Fibroblast of lung (primary cell): ENCODE measurements around the gene ARFIP2. TPM values are rescaled to one million over a fixed set of nuclear protein-coding genes. Genes with fewer than 3 reads are reported as not detected.

ENCODE experiments used
- DNase-seq, 2 donors: peaks; one replicate each; pipeline versions ENCODE4 v3.0.0 to v3.0.0-alpha.2; 2010; ENCODE audit warnings: low read depth in 2 of 2
- H2AFZ ChIP-seq: 2 replicates; pipeline ENCODE4 v1.5.1; 2012; ENCODE audit warnings: low read length, control low read depth, inconsistent platforms
- H3K27ac ChIP-seq: 2 replicates; pipeline ENCODE4 v1.5.1; 2011; ENCODE audit warnings: low read length, control low read depth; ENCODE audit not compliant: insufficient read depth
- H3K27me3 ChIP-seq: 2 replicates; pipeline ENCODE4 v1.5.1; 2011; ENCODE audit warnings: mild to moderate bottlenecking, low read length; ENCODE audit not compliant: control insufficient read depth, insufficient read depth
- H3K36me3 ChIP-seq: 2 replicates; pipeline ENCODE4 v1.5.1; 2011; ENCODE audit warnings: low read length; ENCODE audit not compliant: control insufficient read depth, insufficient read depth
- H3K4me1 ChIP-seq: 2 replicates; pipeline ENCODE4 v1.5.1; 2011; ENCODE audit warnings: low read length; ENCODE audit not compliant: control insufficient read depth, insufficient read depth; ENCODE audit errors: extremely low read depth
- H3K4me2 ChIP-seq: 2 replicates; pipeline ENCODE4 v1.5.1; 2011; ENCODE audit warnings: low read length, control low read depth; ENCODE audit not compliant: insufficient read depth; ENCODE audit errors: extremely low read depth
- H3K4me3 ChIP-seq, 4 experiments: fragments of 200-600 bp in 1 of 4; sonication (generic) in 1 of 4; replicated peaks in 1 of 4; 2 replicates each; pipeline ENCODE4 v1.5.1; 2011 to 2016; ENCODE audit warnings: low read length in 4 of 4, low read depth in 3 of 4, mild to moderate bottlenecking in 3 of 4, control low read depth in 2 of 4, inconsistent platforms in 1 of 4, mixed read lengths in 1 of 4; ENCODE audit not compliant: insufficient read depth in 1 of 4; ENCODE audit errors: control extremely low read depth in 1 of 4
- H3K79me2 ChIP-seq: 2 replicates; pipeline ENCODE4 v1.5.1; 2012; ENCODE audit warnings: mild to moderate bottlenecking, low read length, inconsistent platforms; ENCODE audit not compliant: control insufficient read depth, insufficient read depth
- H3K9ac ChIP-seq: 2 replicates; pipeline ENCODE4 v1.5.1; 2011; ENCODE audit warnings: mild to moderate bottlenecking, low read length, control low read depth; ENCODE audit not compliant: insufficient read depth
- H3K9me3 ChIP-seq: 2 replicates; pipeline ENCODE4 v1.5.1; 2012; ENCODE audit warnings: low read depth, low read length; ENCODE audit not compliant: control insufficient read depth, insufficient read depth
- H4K20me1 ChIP-seq: 2 replicates; pipeline ENCODE4 v1.5.1; 2011; ENCODE audit warnings: low read length; ENCODE audit not compliant: control insufficient read depth, insufficient read depth; ENCODE audit errors: extremely low read depth
- EZH2 ChIP-seq: IDR thresholded peaks from 2 replicates; pipeline ENCODE4 v1.5.1; 2012; ENCODE audit warnings: low read length, control low read depth, mild to moderate bottlenecking; ENCODE audit errors: missing control alignments
- polyA plus RNA-seq, 2 donors: library from polyadenylated mRNA; depleted of rRNA in 1 of 2; stranded (reverse) in 1 of 2; unstranded in 1 of 2; fragments of >200 nt; gene quantifications; 2 replicates each; pipeline ENCODE4 v1.2.1, GENCODE V29; 2011 to 2012; ENCODE audit warnings: missing spikeins in 1 of 2
- total RNA-seq: library from RNA; depleted of rRNA; stranded (reverse); fragments of >200 nt; gene quantifications from 2 replicates; pipeline ENCODE4 v1.2.1, GENCODE V29; 2014
- TF ChIP-seq, protein P1 (sequence below), 2 donors: IDR thresholded peaks in 1 of 2; conservative IDR thresholded peaks in 1 of 2; 1 replicate in 1 of 2; 2 replicates in 1 of 2; pipeline ENCODE4 v1.5.1; 2011 to 2012; ENCODE audit warnings: low read length in 2 of 2, control low read depth in 1 of 2, inconsistent platforms in 1 of 2, low read depth in 1 of 2, mild to moderate bottlenecking in 1 of 2

ARFIP2 gene
- total and polyA plus RNA-seq, 2 donors (not counting 1 experiment from before 2014, with no cell fraction given) = 47.6 to 75.5 TPM

DNA sequence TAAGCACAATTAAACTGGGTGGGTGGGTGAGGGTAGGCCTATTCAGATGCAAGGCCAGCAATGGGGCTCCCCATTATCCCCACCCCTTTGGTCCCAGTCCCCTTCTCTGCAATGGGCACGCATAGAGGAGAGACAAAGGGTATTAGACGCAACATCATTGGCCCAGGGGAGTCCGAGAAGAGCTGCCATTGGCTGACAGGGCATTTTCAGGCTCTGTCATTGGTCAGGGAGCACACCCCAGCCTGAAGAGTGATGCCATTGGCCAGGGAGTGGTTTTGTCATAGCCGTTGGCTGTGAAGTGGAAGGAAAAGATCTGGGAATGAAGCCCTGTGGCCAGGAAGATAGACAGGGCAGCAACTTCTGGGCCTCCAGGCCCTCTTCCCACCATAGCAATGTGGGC, 4.6 kb downstream of the ARFIP2 start:
- H3K9ac ChIP-seq = no peak overlapping the region
- no peak for TF ChIP-seq EZH2
- TF ChIP-seq, protein P1, sequence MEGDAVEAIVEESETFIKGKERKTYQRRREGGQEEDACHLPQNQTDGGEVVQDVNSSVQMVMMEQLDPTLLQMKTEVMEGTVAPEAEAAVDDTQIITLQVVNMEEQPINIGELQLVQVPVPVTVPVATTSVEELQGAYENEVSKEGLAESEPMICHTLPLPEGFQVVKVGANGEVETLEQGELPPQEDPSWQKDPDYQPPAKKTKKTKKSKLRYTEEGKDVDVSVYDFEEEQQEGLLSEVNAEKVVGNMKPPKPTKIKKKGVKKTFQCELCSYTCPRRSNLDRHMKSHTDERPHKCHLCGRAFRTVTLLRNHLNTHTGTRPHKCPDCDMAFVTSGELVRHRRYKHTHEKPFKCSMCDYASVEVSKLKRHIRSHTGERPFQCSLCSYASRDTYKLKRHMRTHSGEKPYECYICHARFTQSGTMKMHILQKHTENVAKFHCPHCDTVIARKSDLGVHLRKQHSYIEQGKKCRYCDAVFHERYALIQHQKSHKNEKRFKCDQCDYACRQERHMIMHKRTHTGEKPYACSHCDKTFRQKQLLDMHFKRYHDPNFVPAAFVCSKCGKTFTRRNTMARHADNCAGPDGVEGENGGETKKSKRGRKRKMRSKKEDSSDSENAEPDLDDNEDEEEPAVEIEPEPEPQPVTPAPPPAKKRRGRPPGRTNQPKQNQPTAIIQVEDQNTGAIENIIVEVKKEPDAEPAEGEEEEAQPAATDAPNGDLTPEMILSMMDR (conservative IDR thresholded peaks at IDR 0.05 in 1 of 2, IDR thresholded peaks at IDR 0.05 in 1 of 2; ENCODE audit: low read depth in 1 of 2, low read length in 2 of 2) = no peak
- no peaks in the 10 kb centered on the region for H3K9me3 ChIP-seq
- peaks cover 12% of the 10 kb centered on the region for H3K36me3 ChIP-seq
- H4K20me1 ChIP-seq = no peaks in the 10 kb centered on the region
- peaks cover 15% of the 10 kb centered on the region for H3K4me1 ChIP-seq
- no peak overlapping the region for H3K4me3 ChIP-seq
- H2AFZ ChIP-seq = no peak overlapping the region
- H3K4me2 ChIP-seq = no peak overlapping the region
- no peak overlapping the region for H3K27ac ChIP-seq
- no peak for DNase-seq
- H3K27me3 ChIP-seq = no peaks in the 10 kb centered on the region
- peaks cover 34% of the 10 kb centered on the region for H3K79me2 ChIP-seq

DNA sequence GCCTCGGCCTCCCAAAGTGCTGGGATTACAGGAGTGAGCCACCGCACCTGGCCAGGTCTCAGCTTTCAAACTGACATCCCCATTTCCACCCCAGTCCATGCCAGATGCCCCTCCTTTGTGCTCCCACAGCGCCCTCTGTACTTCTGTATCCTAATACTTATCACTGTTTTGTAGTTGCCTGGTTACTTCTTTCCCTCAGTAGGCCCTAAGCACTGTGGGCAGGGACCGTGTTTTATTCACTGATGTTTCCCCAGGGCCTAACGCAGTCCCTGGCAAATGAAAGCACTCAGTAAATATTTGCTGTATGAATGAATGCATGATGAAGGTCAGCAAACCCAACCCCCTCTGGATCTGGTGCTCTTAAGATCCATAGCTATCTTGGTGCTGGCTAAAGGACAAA, 5.2 kb downstream of the ARFIP2 start:
- no peak for TF ChIP-seq EZH2
- TF ChIP-seq, protein P1 (conservative IDR thresholded peaks at IDR 0.05 in 1 of 2, IDR thresholded peaks at IDR 0.05 in 1 of 2; ENCODE audit: low read depth in 1 of 2, low read length in 2 of 2) = no peak
- Histone ChIP-seq H3K4me3 (no peak overlapping the region), H3K36me3 (peaks cover 12% of the 10 kb centered on the region), H3K27me3 (no peaks in the 10 kb centered on the region), H3K4me2 (no peak overlapping the region), H2AFZ (no peak overlapping the region), H3K4me1 (peaks cover 15% of the 10 kb centered on the region), H3K27ac (no peak overlapping the region), H4K20me1 (no peaks in the 10 kb centered on the region), H3K9ac (no peak overlapping the region), H3K79me2 (peaks cover 30% of the 10 kb centered on the region), H3K9me3 (no peaks in the 10 kb centered on the region)
- no peak for DNase-seq

DNA sequence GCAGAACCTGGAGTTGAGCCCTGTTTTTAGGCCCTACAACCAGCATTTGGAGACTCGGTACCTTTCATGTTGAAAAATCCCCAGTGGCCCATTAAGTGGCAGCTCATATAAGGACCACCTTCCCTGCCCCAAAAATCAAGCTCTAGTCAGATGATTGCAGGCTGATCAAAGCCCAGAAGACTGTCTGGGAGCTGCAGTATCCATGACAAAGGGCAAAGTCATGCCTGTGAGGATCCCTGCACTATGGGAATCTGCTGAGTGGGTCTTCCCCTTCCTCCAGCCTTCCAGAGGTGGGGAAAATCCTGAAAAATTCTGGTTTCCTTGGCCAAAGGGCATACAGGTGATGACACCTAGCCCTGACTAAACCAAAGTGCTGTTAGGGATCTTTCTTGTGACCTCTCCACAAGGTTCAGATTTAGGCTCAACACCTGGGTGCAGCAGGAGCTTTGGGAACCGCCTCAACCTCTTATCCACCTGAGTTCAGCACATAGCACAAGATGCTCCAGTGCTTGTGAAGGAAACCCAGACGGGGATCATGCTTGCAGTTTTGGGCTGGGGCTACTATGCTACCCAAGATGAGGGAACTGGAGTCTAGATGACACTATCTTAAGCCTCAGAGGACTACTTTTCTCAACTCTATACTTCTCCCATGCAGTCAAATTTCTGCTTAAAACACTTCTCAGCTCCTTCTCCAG, 6.2 kb downstream of the ARFIP2 start:
- H3K4me2 ChIP-seq = peak overlapping the region; percentile 90

More for the DNA sequence above, 6.2 kb downstream of the ARFIP2 start:
- Histone ChIP-seq H3K27me3 (no peaks in the 10 kb centered on the region), H3K36me3 (peaks cover 12% of the 10 kb centered on the region), H3K27ac (peak overlapping the region; percentile 86), H4K20me1 (no peaks in the 10 kb centered on the region), H3K4me1 (peaks cover 13% of the 10 kb centered on the region), H2AFZ (no peak overlapping the region), H3K4me3 (peak overlapping the region in 3 of 4 experiments; percentile 48 to 68 (median 67)), H3K9me3 (no peaks in the 10 kb centered on the region), H3K79me2 (peaks cover 20% of the 10 kb centered on the region), H3K9ac (no peak overlapping the region)
- TF ChIP-seq, protein P1 (conservative IDR thresholded peaks at IDR 0.05 in 1 of 2, IDR thresholded peaks at IDR 0.05 in 1 of 2; ENCODE audit: low read depth in 1 of 2, low read length in 2 of 2) = no peak
- TF ChIP-seq EZH2 = no peak
- no peak for DNase-seq
